ENCODE measurements around the gene HSPB7. TPM values are rescaled to one million over a fixed set of nuclear protein-coding genes. Genes with fewer than 3 reads are reported as not detected.

The HSPB7 gene
- total and polyA plus RNA-seq, 2 of the 8 experiments (the other 6 are each of a cell fraction or from before 2014, with no cell fraction given), result not detected

DNA sequence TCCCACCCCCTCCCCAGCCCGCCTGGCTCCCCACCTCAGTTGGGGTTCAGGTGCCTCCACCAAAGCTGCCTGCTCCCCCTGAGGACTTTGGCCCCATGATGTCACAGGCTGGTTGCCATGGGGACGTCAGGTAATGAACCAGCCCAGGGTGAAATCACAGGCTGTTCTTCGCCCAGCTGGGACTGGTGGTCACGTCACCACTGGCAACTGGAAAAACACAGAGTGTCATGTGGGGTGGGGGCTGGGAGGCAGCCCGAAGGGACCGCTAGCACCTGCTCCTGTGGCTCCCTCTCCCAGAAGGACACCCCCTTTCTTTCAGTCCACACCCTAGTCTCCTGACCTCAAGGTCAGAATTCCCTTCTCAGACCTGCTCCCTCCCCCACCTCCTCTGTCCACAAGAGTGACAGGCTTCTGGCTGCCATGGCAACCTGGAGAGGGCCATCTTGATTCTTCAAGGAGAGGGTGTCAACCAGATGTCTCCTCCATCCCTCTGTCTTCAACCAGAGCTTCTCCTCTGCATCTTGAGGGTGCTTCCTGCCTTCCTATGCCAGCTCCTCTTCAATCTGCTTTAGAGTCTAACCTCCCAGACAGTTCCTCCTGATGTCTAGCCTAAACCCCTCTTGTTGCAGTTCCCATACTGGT lies 49.4 kb upstream of the HSPB7 start:
- H4K20me1 ChIP-seq (replicated peaks in 1 of 2; ENCODE audit: control insufficient read depth in 1 of 2, insufficient read depth in 2 of 2, low read length in 2 of 2), result peaks cover 0 to 3% of the 10 kb centered on the region in 2 experiments
- no peak overlapping the region for H3K18ac ChIP-seq (ENCODE audit: extremely low read depth, low read length)
- WGBS, 2 experiments (ENCODE audit: extremely low coverage in 1 of 2, insufficient coverage in 1 of 2, insufficient read length in 1 of 2, insufficient replicate concordance in 2 of 2, low coverage in 1 of 2, low lambda C conversion rate in 2 of 2, missing lambda C conversion rate in 1 of 2), result 75% methylated on average over 6 of the region's 6 CpGs; no CpG with 5 or more reads in 1 of the 2 experiments
- no peak for DNase-seq (ENCODE audit: low read depth in 1 of 2, low spot score in 2 of 2)
- H2BK12ac ChIP-seq (ENCODE audit: low read depth, low read length), result no peak overlapping the region
- ChIA-PET POLR2A (ENCODE audit: partially characterized antibody) (interaction anchor here (1.3 to 2.1 kb wide), 3 partner anchors 23 to 280 kb away, joined by 4 to 5 read pairs (median 5); partner anchors contain the start of gene CLCNKB), CTCF (ENCODE audit: partially characterized antibody) (interaction anchor here (0.7 to 7.8 kb wide), 5 partner anchors 12 to 252 kb away, joined by 3 to 91 read pairs (median 5); no protein-coding TSS in a partner anchor)
- H3K4me2 ChIP-seq (ENCODE audit: insufficient read depth in 1 of 2, low read depth in 2 of 2, low read length in 2 of 2), result no peak overlapping the region
- H2BK20ac ChIP-seq (ENCODE audit: low read length), result no peak overlapping the region
- no peak overlapping the region for H2AFZ ChIP-seq (ENCODE audit: low read length)
- H3K27me3 ChIP-seq (replicated peaks in 1 of 4; ENCODE audit: control insufficient read depth in 3 of 4, extremely low read depth in 1 of 4, insufficient read depth in 3 of 4, low read length in 3 of 4), result peaks cover 0 to 8% (median 4%) of the 10 kb centered on the region in 4 experiments; a peak in 5 of 7 replicates
- no peaks in the 10 kb centered on the region for H3K79me2 ChIP-seq (ENCODE audit: control insufficient read depth in 1 of 2, insufficient read depth in 2 of 2, low read length in 2 of 2)
- H3K79me1 ChIP-seq (ENCODE audit: low read depth, low read length), result no peaks in the 10 kb centered on the region
- no peak overlapping the region for H3K27ac ChIP-seq (ENCODE audit: low read depth, low read length)
- H3K9ac ChIP-seq (replicated peaks in 1 of 4; ENCODE audit: extremely low read depth in 1 of 4, low read depth in 3 of 4, low read length in 3 of 4), result no peak overlapping the region
- no peak overlapping the region for H4K5ac ChIP-seq (ENCODE audit: insufficient read length, low read depth, low read length)
- no peaks in the 10 kb centered on the region for H3K36me3 ChIP-seq (ENCODE audit: control insufficient read depth in 2 of 4, insufficient read depth in 4 of 4, low read length in 3 of 4)
- no peak overlapping the region for H2BK15ac ChIP-seq (ENCODE audit: low read length)
- no peak overlapping the region for H2BK5ac ChIP-seq (ENCODE audit: low read depth, low read length)
- no peaks in the 10 kb centered on the region for H3K23me2 ChIP-seq (ENCODE audit: low read depth, low read length)
- no peak overlapping the region for H3K4ac ChIP-seq (replicated peaks; ENCODE audit: insufficient read length, low read depth, low read length)
- H3K56ac ChIP-seq (replicated peaks; ENCODE audit: insufficient read length, low read depth, low read length), result no peak overlapping the region
- no peak overlapping the region for H3K4me3 ChIP-seq (ENCODE audit: extremely low read depth in 1 of 4, insufficient read depth in 2 of 4, low read depth in 3 of 4, low read length in 4 of 4)
- H3K14ac ChIP-seq (ENCODE audit: insufficient read length), result no peak overlapping the region
- no peak overlapping the region for H2AK5ac ChIP-seq (ENCODE audit: low read depth, low read length)
- no peak overlapping the region for H3K23ac ChIP-seq (ENCODE audit: insufficient read length)
- no peak overlapping the region for H4K8ac ChIP-seq (ENCODE audit: extremely low read depth, insufficient read depth, low read length)
- FAIRE-seq, result no peak
- H3K4me1 ChIP-seq (replicated peaks in 1 of 4; ENCODE audit: control insufficient read depth in 3 of 4, insufficient read depth in 4 of 4, low read length in 3 of 4), result peaks cover 0 to 21% (median 13%) of the 10 kb centered on the region in 4 experiments; a peak in 6 of 7 replicates
- H4K91ac ChIP-seq (replicated peaks; ENCODE audit: insufficient read length, low read length), result no peak overlapping the region
- H2BK120ac ChIP-seq (replicated peaks; ENCODE audit: low read depth, low read length), result no peak overlapping the region
- H3K9me3 ChIP-seq (ENCODE audit: insufficient read depth in 2 of 2, low read depth in 1 of 2, low read length in 1 of 2), result no peaks in the 10 kb centered on the region
- TF ChIP-seq EGR1 (IDR thresholded peaks at IDR 0.05; ENCODE audit: borderline replicate concordance, low read depth, low read length) (no peak), POLR2AphosphoS5 (IDR thresholded peaks at IDR 0.05; ENCODE audit: low read depth, low read length) (no peak), BCL11A (IDR thresholded peaks at IDR 0.05; ENCODE audit: low read depth in 2 of 2, low read length in 2 of 2) (no peak)
